ENCODE measurements around the gene PEX14.

- no peak for TF ChIP-seq ZNF263 (CRISPR knock-in tag; IDR thresholded peaks at IDR 0.05; ENCODE audit: low read depth)
- no peak for TF ChIP-seq CTCF (IDR thresholded peaks at IDR 0.05)
Observed at GRCh38 chr1:10457875-10458274, 16.9 kb upstream of the PEX14 start.

All from WTC11 (cell line).